SK-N-SH (cell line): ENCODE measurements around the gene MIPEP. TPM values are rescaled to one million over a fixed set of nuclear protein-coding genes. Genes with fewer than 3 reads are reported as not detected.

Experiments
- CTCF ChIA-PET: fragments of 300-600, 350-600 bp; formaldehyde crosslinking; extraction: SDS; loops from one replicate; lab custom pipeline; 2021; lab: Yijun Ruan, JAX
- POLR2A ChIA-PET: fragments of 350-600 bp; sonication (Branson Sonifier 250); formaldehyde crosslinking; extraction: SDS; loops from one replicate; lab custom pipeline; 2020; ENCODE audit warnings: antibody characterized with exemption, inconsistent platforms; lab: Yijun Ruan, JAX
- DNase-seq: peaks from one replicate; pipeline ENCODE4 v3.0.0; 2012
- H2AFZ ChIP-seq: fragments of 200-600 bp; sonication (generic); 2 replicates; pipeline ENCODE4 v1.8.1; 2016; ENCODE audit warnings: antibody characterized with exemption, mild to moderate bottlenecking, low read depth
- H3F3A ChIP-seq: fragments of 200-600 bp; sonication (generic); replicated peaks from 2 replicates; pipeline ENCODE3; 2016; ENCODE audit warnings: antibody characterized with exemption, mild to moderate bottlenecking; ENCODE audit not compliant: insufficient read depth
- H3K27ac ChIP-seq, 2 experiments: fragments of 200-500 bp in 1 of 2; fragments of 200-600 bp in 1 of 2; sonication (Bioruptor generic) in 1 of 2; sonication (generic), shearing (Covaris generic) in 1 of 2; 2 replicates each; pipeline versions ENCODE4 v1.5.1 to v1.6.1; 2014 to 2016; ENCODE audit warnings: low read depth in 2 of 2, inconsistent platforms in 1 of 2, low read length in 1 of 2, mild to moderate bottlenecking in 1 of 2, mixed read lengths in 1 of 2
- H3K27me3 ChIP-seq: fragments of 200-600 bp; sonication (generic), shearing (Covaris generic); 2 replicates; pipeline ENCODE4 v1.6.1; 2016; ENCODE audit warnings: mixed run types; ENCODE audit not compliant: insufficient read depth
- H3K36me3 ChIP-seq, 2 experiments: fragments of 200-500 bp in 1 of 2; fragments of 200-600 bp in 1 of 2; sonication (Bioruptor generic) in 1 of 2; sonication (generic) in 1 of 2; replicated peaks in 1 of 2; 2 replicates each; pipeline versions ENCODE3 to v1.5.1; 2014 to 2016; ENCODE audit warnings: low read length in 1 of 2, mild to moderate bottlenecking in 1 of 2; ENCODE audit not compliant: insufficient read depth in 2 of 2, control insufficient read depth in 1 of 2
- H3K4me1 ChIP-seq, 2 experiments: fragments of 200-500 bp in 1 of 2; fragments of 200-600 bp in 1 of 2; sonication (Bioruptor generic) in 1 of 2; sonication (generic), shearing (Covaris generic) in 1 of 2; 2 replicates each; pipeline versions ENCODE4 v1.5.1 to v1.6.1; 2014 to 2016; ENCODE audit warnings: low read depth in 1 of 2, low read length in 1 of 2, mixed run types in 1 of 2; ENCODE audit not compliant: insufficient read depth in 2 of 2, control insufficient read depth in 1 of 2
- H3K4me2 ChIP-seq: fragments of 200-600 bp; sonication (generic), shearing (Covaris generic); 2 replicates; pipeline ENCODE4 v1.6.1; 2017; ENCODE audit warnings: mixed run types
- H3K4me3 ChIP-seq, 2 experiments: fragments of 200-500 bp in 1 of 2; fragments of 200-600 bp in 1 of 2; sonication (Bioruptor generic) in 1 of 2; sonication (generic), shearing (Covaris generic) in 1 of 2; 2 replicates each; pipeline versions ENCODE4 v1.5.1 to v1.8.1; 2014 to 2016; ENCODE audit warnings: low read depth in 2 of 2, inconsistent platforms in 1 of 2, low read length in 1 of 2, mild to moderate bottlenecking in 1 of 2, mixed read lengths in 1 of 2, moderate library complexity in 1 of 2
- H3K79me2 ChIP-seq: fragments of 200-600 bp; sonication (generic); 2 replicates; pipeline ENCODE4 v1.8.1; 2017; ENCODE audit warnings: mild to moderate bottlenecking; ENCODE audit not compliant: insufficient read depth
- H3K9ac ChIP-seq: fragments of 200-600 bp; sonication (generic); 2 replicates; pipeline ENCODE4 v1.6.1; 2017; ENCODE audit warnings: mixed run types
- H3K9me2 ChIP-seq: fragments of 200-600 bp; sonication (generic); 2 replicates; pipeline ENCODE4 v1.6.1; 2017; ENCODE audit warnings: mixed run types
- H3K9me3 ChIP-seq: fragments of 200-600 bp; sonication (generic); 2 replicates; pipeline ENCODE4 v1.6.1; 2017; ENCODE audit warnings: mixed run types, mild to moderate bottlenecking, moderate library complexity
- H4K20me1 ChIP-seq: fragments of 200-600 bp; sonication (generic); 2 replicates; pipeline ENCODE4 v1.6.1; 2017; ENCODE audit warnings: mild to moderate bottlenecking, mixed run types; ENCODE audit not compliant: insufficient read depth
- CHD2 ChIP-seq: fragments of 150-350 bp; IDR thresholded peaks from 2 replicates; pipeline ENCODE4 v1.6.1; 2018; ENCODE audit warnings: low read length; ENCODE audit not compliant: partially characterized antibody
- EP300 ChIP-seq, 2 experiments: IDR thresholded peaks; 2 replicates each; pipeline versions ENCODE4 v1.4.0 to v1.6.1; 2012; ENCODE audit warnings: borderline replicate concordance in 1 of 2, low read depth in 1 of 2, low read length in 1 of 2
- FOSL2 ChIP-seq: IDR thresholded peaks from 2 replicates; pipeline ENCODE4 v1.4.0; 2012; ENCODE audit warnings: low read depth, mild to moderate bottlenecking, moderate library complexity, borderline replicate concordance
- JUND ChIP-seq: IDR thresholded peaks from 2 replicates; pipeline ENCODE4 v1.4.0; 2012
- NRF1 ChIP-seq: IDR thresholded peaks from 2 replicates; pipeline ENCODE4 v1.6.1; 2012; ENCODE audit warnings: low read depth, mild to moderate bottlenecking, low read length
- RAD21 ChIP-seq: IDR thresholded peaks from 2 replicates; pipeline ENCODE4 v1.6.1; 2012; ENCODE audit warnings: mild to moderate bottlenecking, low read length
- SMC3 ChIP-seq: IDR thresholded peaks from 2 replicates; pipeline ENCODE4 v1.6.1; 2012; ENCODE audit warnings: low read depth, low read length, improper control_type of control experiment
- TAF1 ChIP-seq: IDR thresholded peaks from 2 replicates; pipeline ENCODE4 v1.6.1; 2012; ENCODE audit warnings: low read depth, mild to moderate bottlenecking, low read length, moderate library complexity, borderline replicate concordance
- WGBS: methylation state at CpG from one replicate; pipeline ENCODE4 v1.1.6; 2017; ENCODE audit warnings: low lambda C conversion rate; 5-methylcytosine and 5-hydroxymethylcytosine counted together
- polyA plus RNA-seq, 3 experiments: library from polyadenylated mRNA; depleted of rRNA; stranded (reverse); fragments of >200 nt; gene quantifications; 2 replicates each; pipeline ENCODE4 v1.2.3, GENCODE V29; 2012
- TF ChIP-seq, protein P1 (sequence below): IDR thresholded peaks from 2 replicates; pipeline ENCODE4 v1.4.0; 2012; ENCODE audit warnings: low read depth, borderline replicate concordance
- TF ChIP-seq, protein P2 (sequence below): fragments of 150-350 bp; IDR thresholded peaks from 2 replicates; pipeline ENCODE4 v1.6.1; 2017; ENCODE audit warnings: antibody characterized with exemption, low read length, low read depth, borderline replicate concordance
- TF ChIP-seq, protein P3 (sequence below): fragments of 200-600 bp; sonication (generic); IDR thresholded peaks from 2 replicates; pipeline ENCODE4 v1.6.1; 2017; ENCODE audit warnings: antibody characterized with exemption, mild to moderate bottlenecking, moderate library complexity
- TF ChIP-seq, protein P4 (sequence below): fragments of 150-350 bp; IDR thresholded peaks from 2 replicates; pipeline ENCODE4 v1.6.1; 2016; ENCODE audit warnings: mild to moderate bottlenecking, low read depth, low read length
- TF ChIP-seq, protein P5 (sequence below): IDR thresholded peaks from 2 replicates; pipeline ENCODE4 v1.6.1; 2012; ENCODE audit warnings: mild to moderate bottlenecking, low read depth, low read length, moderate library complexity

Gene MIPEP
- polyA plus RNA-seq, 1 of the 3 experiments (the other 2 are of a cell fraction), result 12.7 TPM

DNA sequence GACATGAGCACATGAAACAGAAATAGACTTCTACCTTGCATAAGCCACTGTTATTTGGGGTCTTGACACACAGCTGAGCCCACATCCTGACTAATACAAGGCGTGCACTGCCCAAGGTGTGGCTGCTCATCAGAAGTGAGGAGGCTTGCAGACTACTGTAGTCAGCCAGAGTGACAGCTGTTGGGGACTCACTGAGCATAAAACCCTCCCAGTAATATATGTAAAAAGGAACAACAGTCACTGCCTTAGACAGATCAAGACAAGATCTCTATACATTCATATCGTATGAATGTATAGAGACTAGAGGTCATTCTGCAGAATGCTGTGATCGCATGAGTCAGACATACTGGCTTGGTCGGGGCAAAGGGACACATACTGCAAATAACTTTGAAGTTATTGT lies 12.2 kb upstream of the MIPEP start:
- no peak for DNase-seq

DNA sequence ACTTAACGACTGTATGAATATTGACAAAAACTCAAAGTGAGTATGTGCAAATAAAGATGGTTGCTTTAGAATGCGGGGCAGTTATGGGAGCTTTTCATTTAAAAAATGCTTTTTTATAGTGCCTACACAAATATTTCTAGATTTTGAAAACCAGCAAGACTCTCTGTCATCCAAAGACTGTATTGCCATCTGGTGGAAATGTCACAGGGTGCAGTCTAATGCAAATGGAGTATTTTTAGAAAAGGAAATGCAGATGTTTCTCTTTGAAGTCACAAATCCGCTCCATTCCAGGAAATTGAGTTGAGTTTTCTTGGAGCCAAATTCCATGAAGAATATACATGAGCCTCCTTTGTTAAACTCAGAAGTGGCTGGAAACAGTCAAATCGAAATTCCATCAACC lies 10.4 kb upstream of the MIPEP start:
- Histone ChIP-seq H3K4me2 (no peak overlapping the region), H2AFZ (no peak overlapping the region; the same call in 1 of the 2 replicates), H3K27ac (no peak overlapping the region), H3K4me3 (no peak overlapping the region), H3K9me3 (no peaks in the 10 kb centered on the region), H3K4me1 (peaks cover 0 to 3% of the 10 kb centered on the region in 2 experiments; a peak in 1 of 4 replicates), H3K9ac (no peak overlapping the region), H3K36me3 (no peaks in the 10 kb centered on the region), H4K20me1 (no peaks in the 10 kb centered on the region), H3K79me2 (no peaks in the 10 kb centered on the region), H3F3A (no peaks in the 10 kb centered on the region), H3K9me2 (no peaks in the 10 kb centered on the region), H3K27me3 (no peaks in the 10 kb centered on the region)
- 56% methylated on average over 4 of the region's 4 CpGs for WGBS
- POLR2A ChIA-PET, result no interaction called here
- CTCF ChIA-PET, result interaction anchor here (3.5 kb wide), 1 partner anchor 10 kb away, joined by 16 read pairs; the partner anchor contains the start of gene MIPEP
- TF ChIP-seq SMC3 (peak; percentile 23; the same call in 1 of the 2 replicates), RAD21 (peak; percentile 67)
- TF ChIP-seq, protein P1, sequence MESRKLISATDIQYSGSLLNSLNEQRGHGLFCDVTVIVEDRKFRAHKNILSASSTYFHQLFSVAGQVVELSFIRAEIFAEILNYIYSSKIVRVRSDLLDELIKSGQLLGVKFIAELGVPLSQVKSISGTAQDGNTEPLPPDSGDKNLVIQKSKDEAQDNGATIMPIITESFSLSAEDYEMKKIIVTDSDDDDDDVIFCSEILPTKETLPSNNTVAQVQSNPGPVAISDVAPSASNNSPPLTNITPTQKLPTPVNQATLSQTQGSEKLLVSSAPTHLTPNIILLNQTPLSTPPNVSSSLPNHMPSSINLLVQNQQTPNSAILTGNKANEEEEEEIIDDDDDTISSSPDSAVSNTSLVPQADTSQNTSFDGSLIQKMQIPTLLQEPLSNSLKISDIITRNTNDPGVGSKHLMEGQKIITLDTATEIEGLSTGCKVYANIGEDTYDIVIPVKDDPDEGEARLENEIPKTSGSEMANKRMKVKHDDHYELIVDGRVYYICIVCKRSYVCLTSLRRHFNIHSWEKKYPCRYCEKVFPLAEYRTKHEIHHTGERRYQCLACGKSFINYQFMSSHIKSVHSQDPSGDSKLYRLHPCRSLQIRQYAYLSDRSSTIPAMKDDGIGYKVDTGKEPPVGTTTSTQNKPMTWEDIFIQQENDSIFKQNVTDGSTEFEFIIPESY, result no peak
- TF ChIP-seq, protein P2, sequence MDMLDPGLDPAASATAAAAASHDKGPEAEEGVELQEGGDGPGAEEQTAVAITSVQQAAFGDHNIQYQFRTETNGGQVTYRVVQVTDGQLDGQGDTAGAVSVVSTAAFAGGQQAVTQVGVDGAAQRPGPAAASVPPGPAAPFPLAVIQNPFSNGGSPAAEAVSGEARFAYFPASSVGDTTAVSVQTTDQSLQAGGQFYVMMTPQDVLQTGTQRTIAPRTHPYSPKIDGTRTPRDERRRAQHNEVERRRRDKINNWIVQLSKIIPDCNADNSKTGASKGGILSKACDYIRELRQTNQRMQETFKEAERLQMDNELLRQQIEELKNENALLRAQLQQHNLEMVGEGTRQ, result no peak
- TF ChIP-seq, protein P3, sequence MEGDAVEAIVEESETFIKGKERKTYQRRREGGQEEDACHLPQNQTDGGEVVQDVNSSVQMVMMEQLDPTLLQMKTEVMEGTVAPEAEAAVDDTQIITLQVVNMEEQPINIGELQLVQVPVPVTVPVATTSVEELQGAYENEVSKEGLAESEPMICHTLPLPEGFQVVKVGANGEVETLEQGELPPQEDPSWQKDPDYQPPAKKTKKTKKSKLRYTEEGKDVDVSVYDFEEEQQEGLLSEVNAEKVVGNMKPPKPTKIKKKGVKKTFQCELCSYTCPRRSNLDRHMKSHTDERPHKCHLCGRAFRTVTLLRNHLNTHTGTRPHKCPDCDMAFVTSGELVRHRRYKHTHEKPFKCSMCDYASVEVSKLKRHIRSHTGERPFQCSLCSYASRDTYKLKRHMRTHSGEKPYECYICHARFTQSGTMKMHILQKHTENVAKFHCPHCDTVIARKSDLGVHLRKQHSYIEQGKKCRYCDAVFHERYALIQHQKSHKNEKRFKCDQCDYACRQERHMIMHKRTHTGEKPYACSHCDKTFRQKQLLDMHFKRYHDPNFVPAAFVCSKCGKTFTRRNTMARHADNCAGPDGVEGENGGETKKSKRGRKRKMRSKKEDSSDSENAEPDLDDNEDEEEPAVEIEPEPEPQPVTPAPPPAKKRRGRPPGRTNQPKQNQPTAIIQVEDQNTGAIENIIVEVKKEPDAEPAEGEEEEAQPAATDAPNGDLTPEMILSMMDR, result peak; percentile 49
- DNase-seq, result peak; percentile 36

More for the DNA sequence above, 12.2 kb upstream of the MIPEP start:
- no peaks in the 10 kb centered on the region for H3K9me2 ChIP-seq
- H3K4me3 ChIP-seq, result no peak overlapping the region
- ChIA-PET POLR2A (no interaction called here), CTCF (interaction anchor here (0.9 to 1.9 kb wide), 5 partner anchors 12 to 436 kb away, joined by 3 to 6 read pairs (median 3); partner anchors contain the start of gene MIPEP)
- H3K4me2 ChIP-seq, result no peak overlapping the region
- H2AFZ ChIP-seq, result no peak overlapping the region
- H3K27me3 ChIP-seq, result no peaks in the 10 kb centered on the region
- no peak for TF ChIP-seq CHD2
- TF ChIP-seq JUND, result no peak
- TF ChIP-seq EP300 (IDR thresholded peaks at IDR 0.05; ENCODE audit: borderline replicate concordance in 1 of 2, low read depth in 1 of 2, low read length in 1 of 2), result no peak
- TF ChIP-seq, protein P4, sequence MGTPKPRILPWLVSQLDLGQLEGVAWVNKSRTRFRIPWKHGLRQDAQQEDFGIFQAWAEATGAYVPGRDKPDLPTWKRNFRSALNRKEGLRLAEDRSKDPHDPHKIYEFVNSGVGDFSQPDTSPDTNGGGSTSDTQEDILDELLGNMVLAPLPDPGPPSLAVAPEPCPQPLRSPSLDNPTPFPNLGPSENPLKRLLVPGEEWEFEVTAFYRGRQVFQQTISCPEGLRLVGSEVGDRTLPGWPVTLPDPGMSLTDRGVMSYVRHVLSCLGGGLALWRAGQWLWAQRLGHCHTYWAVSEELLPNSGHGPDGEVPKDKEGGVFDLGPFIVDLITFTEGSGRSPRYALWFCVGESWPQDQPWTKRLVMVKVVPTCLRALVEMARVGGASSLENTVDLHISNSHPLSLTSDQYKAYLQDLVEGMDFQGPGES, result no peak
- no peak for TF ChIP-seq NRF1
- TF ChIP-seq TAF1, result no peak
- TF ChIP-seq, protein P5, sequence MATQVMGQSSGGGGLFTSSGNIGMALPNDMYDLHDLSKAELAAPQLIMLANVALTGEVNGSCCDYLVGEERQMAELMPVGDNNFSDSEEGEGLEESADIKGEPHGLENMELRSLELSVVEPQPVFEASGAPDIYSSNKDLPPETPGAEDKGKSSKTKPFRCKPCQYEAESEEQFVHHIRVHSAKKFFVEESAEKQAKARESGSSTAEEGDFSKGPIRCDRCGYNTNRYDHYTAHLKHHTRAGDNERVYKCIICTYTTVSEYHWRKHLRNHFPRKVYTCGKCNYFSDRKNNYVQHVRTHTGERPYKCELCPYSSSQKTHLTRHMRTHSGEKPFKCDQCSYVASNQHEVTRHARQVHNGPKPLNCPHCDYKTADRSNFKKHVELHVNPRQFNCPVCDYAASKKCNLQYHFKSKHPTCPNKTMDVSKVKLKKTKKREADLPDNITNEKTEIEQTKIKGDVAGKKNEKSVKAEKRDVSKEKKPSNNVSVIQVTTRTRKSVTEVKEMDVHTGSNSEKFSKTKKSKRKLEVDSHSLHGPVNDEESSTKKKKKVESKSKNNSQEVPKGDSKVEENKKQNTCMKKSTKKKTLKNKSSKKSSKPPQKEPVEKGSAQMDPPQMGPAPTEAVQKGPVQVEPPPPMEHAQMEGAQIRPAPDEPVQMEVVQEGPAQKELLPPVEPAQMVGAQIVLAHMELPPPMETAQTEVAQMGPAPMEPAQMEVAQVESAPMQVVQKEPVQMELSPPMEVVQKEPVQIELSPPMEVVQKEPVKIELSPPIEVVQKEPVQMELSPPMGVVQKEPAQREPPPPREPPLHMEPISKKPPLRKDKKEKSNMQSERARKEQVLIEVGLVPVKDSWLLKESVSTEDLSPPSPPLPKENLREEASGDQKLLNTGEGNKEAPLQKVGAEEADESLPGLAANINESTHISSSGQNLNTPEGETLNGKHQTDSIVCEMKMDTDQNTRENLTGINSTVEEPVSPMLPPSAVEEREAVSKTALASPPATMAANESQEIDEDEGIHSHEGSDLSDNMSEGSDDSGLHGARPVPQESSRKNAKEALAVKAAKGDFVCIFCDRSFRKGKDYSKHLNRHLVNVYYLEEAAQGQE, result no peak
- TF ChIP-seq FOSL2, result no peak
- H3K9me3 ChIP-seq, result no peaks in the 10 kb centered on the region
- 57% methylated on average over 4 of the region's 4 CpGs for WGBS
- no peak overlapping the region for H3K9ac ChIP-seq
- H3K27ac ChIP-seq, result no peak overlapping the region
- H3F3A ChIP-seq, result no peaks in the 10 kb centered on the region
- H3K79me2 ChIP-seq, result no peaks in the 10 kb centered on the region
- no peaks in the 10 kb centered on the region for H3K36me3 ChIP-seq
- no peaks in the 10 kb centered on the region for H4K20me1 ChIP-seq
- H3K4me1 ChIP-seq, result peaks cover 0 to 3% of the 10 kb centered on the region in 2 experiments; a peak in 1 of 4 replicates
